Measurements from ENCODE around the gene VGLL2.

VGLL2 gene

GRCh38 chr6:117270055-117270842 is 4.9 kb downstream of the VGLL2 start:
- Histone ChIP-seq H3K36me3 (no peaks in the 10 kb centered on the region), H3K27me3 (peaks cover 100% of the 10 kb centered on the region)

GRCh38 chr6:117270843-117271507 is 5.6 kb downstream of the VGLL2 start:
- Histone ChIP-seq H3K4me3 (ENCODE audit: low read depth in 1 of 2, low read length in 1 of 2) (no peak overlapping the region), H3K36me3 (no peaks in the 10 kb centered on the region), H3K9me3 (no peaks in the 10 kb centered on the region), H3K4me1 (ENCODE audit: control insufficient read depth in 1 of 2, insufficient read depth in 1 of 2, low read depth in 1 of 2, low read length in 1 of 2) (no peaks in the 10 kb centered on the region), H3K27ac (no peak overlapping the region), H3K27me3 (peaks cover 100% of the 10 kb centered on the region)
- TF ChIP-seq CTCF (IDR thresholded peaks at IDR 0.05): no peak

More at GRCh38 chr6:117270055-117270842, 4.9 kb downstream of the VGLL2 start:
- H3K27ac ChIP-seq: no peak overlapping the region
- H3K4me1 ChIP-seq (ENCODE audit: control insufficient read depth in 1 of 2, insufficient read depth in 1 of 2, low read depth in 1 of 2, low read length in 1 of 2): no peaks in the 10 kb centered on the region
- no peak overlapping the region for H3K4me3 ChIP-seq (ENCODE audit: low read depth in 1 of 2, low read length in 1 of 2)
- H3K9me3 ChIP-seq: no peaks in the 10 kb centered on the region
- TF ChIP-seq CTCF (IDR thresholded peaks at IDR 0.05): no peak

GRCh38 chr6:117272032-117272866 is 6.9 kb downstream of the VGLL2 start:
- no peaks in the 10 kb centered on the region for H3K4me1 ChIP-seq (ENCODE audit: control insufficient read depth in 1 of 2, insufficient read depth in 1 of 2, low read depth in 1 of 2, low read length in 1 of 2)
- no peak overlapping the region for H3K4me3 ChIP-seq (ENCODE audit: low read depth in 1 of 2, low read length in 1 of 2)
- no peak for TF ChIP-seq CTCF (IDR thresholded peaks at IDR 0.05)
- no peaks in the 10 kb centered on the region for H3K9me3 ChIP-seq
- H3K27me3 ChIP-seq: peaks cover 96% of the 10 kb centered on the region
- no peak overlapping the region for H3K27ac ChIP-seq
- H3K36me3 ChIP-seq: no peaks in the 10 kb centered on the region

- Histone ChIP-seq H3K9me3 (no peaks in the 10 kb centered on the region), H3K36me3 (no peaks in the 10 kb centered on the region), H3K27ac (no peak overlapping the region), H3K4me1 (ENCODE audit: control insufficient read depth in 1 of 2, insufficient read depth in 1 of 2, low read depth in 1 of 2, low read length in 1 of 2) (no peaks in the 10 kb centered on the region), H3K27me3 (peaks cover 89% of the 10 kb centered on the region), H3K4me3 (ENCODE audit: low read depth in 1 of 2, low read length in 1 of 2) (no peak overlapping the region)
- TF ChIP-seq CTCF (IDR thresholded peaks at IDR 0.05): no peak
These were observed 7.5 kb downstream of the VGLL2 start for GRCh38 chr6:117272891-117273290.

GRCh38 chr6:117275205-117275604 is 9.8 kb downstream of the VGLL2 start:
- no peaks in the 10 kb centered on the region for H3K4me1 ChIP-seq (ENCODE audit: control insufficient read depth in 1 of 2, insufficient read depth in 1 of 2, low read depth in 1 of 2, low read length in 1 of 2)
- peaks cover 73% of the 10 kb centered on the region for H3K27me3 ChIP-seq
- H3K36me3 ChIP-seq: no peaks in the 10 kb centered on the region
- H3K9me3 ChIP-seq: no peaks in the 10 kb centered on the region
- TF ChIP-seq CTCF (IDR thresholded peaks at IDR 0.05): no peak
- no peak overlapping the region for H3K27ac ChIP-seq
- no peak overlapping the region for H3K4me3 ChIP-seq (ENCODE audit: low read depth in 1 of 2, low read length in 1 of 2)
